Islet precursor cell (in vitro differentiated cells): ENCODE measurements around the gene TIMM9.
"Not testable (repeated sequence)": the region's sequence is repeated elsewhere in the genome, so short reads cannot be mapped to it uniquely, and the experiment has no call there.

Experiments
- DNase-seq: peaks from one replicate; pipeline ENCODE4 v3.0.0-alpha.2; 2018

The TIMM9 gene

GRCh38 chr14:58397156-58397555 is 30.2 kb downstream of the TIMM9 start:
- no peak for DNase-seq

- DNase-seq = peak; percentile 88
Measured at GRCh38 chr14:58395812-58396788, 31.2 kb downstream of the TIMM9 start, which contains the start of gene TOMM20L. Gene TOMM20L, plus strand, starts transcription at chr14:58395930. Its CDS starts 28 bp downstream, at chr14:58395958.

- DNase-seq = no peak
Measured at GRCh38 chr14:58395562-58395811, 31.8 kb downstream of the TIMM9 start.

- DNase-seq = no peak
Measured at GRCh38 chr14:58390830-58391229, 36.5 kb downstream of the TIMM9 start.

GRCh38 chr14:58376791-58377190 is 50.5 kb downstream of the TIMM9 start:
- DNase-seq = no peak

- DNase-seq = no peak
Measured at GRCh38 chr14:58368956-58369355, 58.4 kb downstream of the TIMM9 start.

- DNase-seq = no peak
Measured at GRCh38 chr14:58367296-58367695, 60.0 kb downstream of the TIMM9 start.

GRCh38 chr14:58364316-58364715 is 63.0 kb downstream of the TIMM9 start:
- DNase-seq = no peak

- DNase-seq = no peak
Measured at GRCh38 chr14:58362798-58363412, 64.4 kb downstream of the TIMM9 start.

- DNase-seq = not testable (repeated sequence)
Measured at GRCh38 chr14:58362272-58362671, 65.1 kb downstream of the TIMM9 start.
